Eye (tissue), 1 donor: ENCODE results near the gene CD320.
A peak's percentile ranks its signal among the peaks of the same experiment; 100 is the strongest.
"Not testable (repeated sequence)": the region's sequence is repeated elsewhere in the genome, so short reads cannot be mapped to it uniquely, and the experiment has no call there.

Experiments used
- DNase-seq: peaks from one replicate; pipeline ENCODE4 v3.0.0-alpha.2; 2015

The CD320 gene

GRCh38 chr19:8307965-8308866 is at the start of gene CD320:
Gene CD320 (minus strand): TSS chr19:8308358. CDS start chr19:8308290, 68 bp downstream.
- DNase-seq, result peak; percentile 97

- DNase-seq, result no peak
These were observed 48.9 kb upstream of the CD320 start for GRCh38 chr19:8357007-8357521.

GRCh38 chr19:8355631-8356402 is 47.7 kb upstream of the CD320 start:
- DNase-seq, result peak; percentile 18

- peak; percentile 21 for DNase-seq
These were observed 44.7 kb upstream of the CD320 start for GRCh38 chr19:8352845-8353244.

- DNase-seq, result peak; percentile 33
These were observed 44.1 kb upstream of the CD320 start for GRCh38 chr19:8352134-8352827.

GRCh38 chr19:8349629-8350372 is 41.6 kb upstream of the CD320 start:
- not testable (repeated sequence) for DNase-seq

- DNase-seq, result no peak
These were observed 35.3 kb upstream of the CD320 start for GRCh38 chr19:8343483-8343844.

- peak; percentile 93 for DNase-seq
These were observed 34.7 kb upstream of the CD320 start, which contains the start of gene KANK3 for GRCh38 chr19:8342684-8343482. Gene KANK3 (minus strand): TSS chr19:8343262. CDS start chr19:8337828, 5,434 bp downstream.

GRCh38 chr19:8342316-8342683 is 34.1 kb upstream of the CD320 start:
- DNase-seq, result no peak

GRCh38 chr19:8341504-8341903 is 33.3 kb upstream of the CD320 start:
- DNase-seq, result not testable (repeated sequence)

- no peak for DNase-seq
These were observed 32.4 kb upstream of the CD320 start for GRCh38 chr19:8340341-8341096.

GRCh38 chr19:8338835-8339234 is 30.7 kb upstream of the CD320 start:
- DNase-seq, result no peak

GRCh38 chr19:8337728-8338127 is 29.6 kb upstream of the CD320 start:
- DNase-seq, result no peak

- no peak for DNase-seq
These were observed 28.5 kb upstream of the CD320 start for GRCh38 chr19:8336660-8337059.

GRCh38 chr19:8336072-8336569 is 28.0 kb upstream of the CD320 start:
- DNase-seq, result no peak

- peak; percentile 15 for DNase-seq
These were observed 27.3 kb upstream of the CD320 start for GRCh38 chr19:8335343-8336071.

GRCh38 chr19:8334458-8335342 is 26.5 kb upstream of the CD320 start:
- peak; percentile 80 for DNase-seq

- DNase-seq, result peak; percentile 38
These were observed 25.8 kb upstream of the CD320 start for GRCh38 chr19:8333767-8334457.
